Uterus (tissue), 2 donors: ENCODE data around the gene DMD.

Source experiments
- POLR2A ChIP-seq, 2 donors: fragments of 450-650 bp; IDR thresholded peaks; one replicate each; pipeline ENCODE4 v1.6.1; 2016; ENCODE audit warnings: antibody characterized with exemption in 2 of 2, mild to moderate bottlenecking in 1 of 2, moderate library complexity in 1 of 2
- TF ChIP-seq, protein P1 (sequence below), 4 experiments: fragments of 200-600 bp in 2 of 4; fragments of 450-650 bp in 2 of 4; sonication (generic) in 2 of 4; IDR thresholded peaks; one replicate each; pipeline ENCODE4 v1.5.1; 2016 to 2019; ENCODE audit warnings: antibody characterized with exemption in 4 of 4, mild to moderate bottlenecking in 2 of 4, moderate library complexity in 1 of 4

DNA sequence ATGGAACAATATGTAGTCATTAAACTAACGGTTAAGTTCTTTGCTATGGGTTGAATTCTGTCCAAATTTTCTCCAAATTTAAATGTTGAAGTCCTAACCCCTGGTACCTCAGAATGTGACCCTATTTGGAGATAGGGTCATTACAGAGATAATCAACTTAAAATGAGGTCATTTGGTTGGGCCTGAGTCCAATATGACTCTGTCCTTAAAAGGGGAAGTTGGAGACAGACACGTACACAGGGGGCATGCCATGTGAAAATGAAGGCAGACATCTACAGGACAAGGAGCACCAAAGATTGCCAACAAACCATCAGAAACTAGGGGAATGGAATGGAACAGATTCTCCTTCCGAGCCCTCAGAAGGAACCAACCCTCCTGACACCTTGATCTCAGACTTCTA is 1647.6 kb downstream of the DMD start:
- TF ChIP-seq, protein P1, sequence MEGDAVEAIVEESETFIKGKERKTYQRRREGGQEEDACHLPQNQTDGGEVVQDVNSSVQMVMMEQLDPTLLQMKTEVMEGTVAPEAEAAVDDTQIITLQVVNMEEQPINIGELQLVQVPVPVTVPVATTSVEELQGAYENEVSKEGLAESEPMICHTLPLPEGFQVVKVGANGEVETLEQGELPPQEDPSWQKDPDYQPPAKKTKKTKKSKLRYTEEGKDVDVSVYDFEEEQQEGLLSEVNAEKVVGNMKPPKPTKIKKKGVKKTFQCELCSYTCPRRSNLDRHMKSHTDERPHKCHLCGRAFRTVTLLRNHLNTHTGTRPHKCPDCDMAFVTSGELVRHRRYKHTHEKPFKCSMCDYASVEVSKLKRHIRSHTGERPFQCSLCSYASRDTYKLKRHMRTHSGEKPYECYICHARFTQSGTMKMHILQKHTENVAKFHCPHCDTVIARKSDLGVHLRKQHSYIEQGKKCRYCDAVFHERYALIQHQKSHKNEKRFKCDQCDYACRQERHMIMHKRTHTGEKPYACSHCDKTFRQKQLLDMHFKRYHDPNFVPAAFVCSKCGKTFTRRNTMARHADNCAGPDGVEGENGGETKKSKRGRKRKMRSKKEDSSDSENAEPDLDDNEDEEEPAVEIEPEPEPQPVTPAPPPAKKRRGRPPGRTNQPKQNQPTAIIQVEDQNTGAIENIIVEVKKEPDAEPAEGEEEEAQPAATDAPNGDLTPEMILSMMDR (IDR thresholded peaks at IDR 0.05): no peak
- no peak for TF ChIP-seq POLR2A (IDR thresholded peaks at IDR 0.05)
